Measurements from ENCODE around the gene SH3RF3.

- TF ChIP-seq CTCF (IDR thresholded peaks at IDR 0.05; ENCODE audit: low read depth, low read length) (no peak), MAX (IDR thresholded peaks at IDR 0.05; ENCODE audit: low read depth, low read length) (no peak)
Measured at GRCh38 chr2:109487536-109487869, 358.5 kb downstream of the SH3RF3 start.

Data from NB4 (cell line).